Sciatic nerve (tissue), 2 donors: ENCODE results near the gene ORMDL3. TPM values are rescaled to one million over a fixed set of nuclear protein-coding genes. Genes with fewer than 3 reads are reported as not detected.

ENCODE experiments used
- ATAC-seq: fragments of 200-7000 bp; cut with Tn5 transposase; one replicate; pipeline ENCODE4 v1.9.1; 2020; ENCODE audit warnings: mild to moderate bottlenecking, moderate library complexity
- DNase-seq: peaks from one replicate; pipeline ENCODE4 v3.0.0-alpha.2; 2020; ENCODE audit warnings: low spot score
- intact Hi-C: fragments of 100-400 bp; cut with DNase I; formaldehyde crosslinking; loops from one replicate; pipeline ENCODE4 v1.14.2; 2022
- total RNA-seq: library from RNA; stranded (reverse); fragmentation: NEBNext Ultra II Directional; extraction: Animal tissue kit (Norgen Biotek cat#: 25700); gene quantifications from one replicate; pipeline ENCODE4 v1.2.1, GENCODE V29; 2021
- donor health status: DM: no; HTN: no; CAD: no.
- donor health status: DM: no; HTN: no; CAD: no.

Gene ORMDL3, protein sequence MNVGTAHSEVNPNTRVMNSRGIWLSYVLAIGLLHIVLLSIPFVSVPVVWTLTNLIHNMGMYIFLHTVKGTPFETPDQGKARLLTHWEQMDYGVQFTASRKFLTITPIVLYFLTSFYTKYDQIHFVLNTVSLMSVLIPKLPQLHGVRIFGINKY
- 39.1 TPM for total RNA-seq

GRCh38 chr17:39927101-39927928 lies at the start of gene ORMDL3, which contains the start of gene LRRC3C:
Gene ORMDL3, minus strand, starts transcription at chr17:39927601. Its CDS starts 3,398 bp downstream, at chr17:39924203.
Gene LRRC3C, plus strand, starts transcription at chr17:39927732. Its CDS starts 13,792 bp downstream, at chr17:39941524.
- peak; percentile 97 for DNase-seq
- intact Hi-C loops = no loop called here
- ATAC-seq = peak; percentile 97

- DNase-seq (no peak), ATAC-seq (no peak)
- intact Hi-C loops = loop anchor here (5.0 kb wide), 1 partner anchor 268 kb away; no protein-coding TSS in a partner anchor
Measured at GRCh38 chr17:39975801-39976200, 48.4 kb upstream of the ORMDL3 start.

DNA sequence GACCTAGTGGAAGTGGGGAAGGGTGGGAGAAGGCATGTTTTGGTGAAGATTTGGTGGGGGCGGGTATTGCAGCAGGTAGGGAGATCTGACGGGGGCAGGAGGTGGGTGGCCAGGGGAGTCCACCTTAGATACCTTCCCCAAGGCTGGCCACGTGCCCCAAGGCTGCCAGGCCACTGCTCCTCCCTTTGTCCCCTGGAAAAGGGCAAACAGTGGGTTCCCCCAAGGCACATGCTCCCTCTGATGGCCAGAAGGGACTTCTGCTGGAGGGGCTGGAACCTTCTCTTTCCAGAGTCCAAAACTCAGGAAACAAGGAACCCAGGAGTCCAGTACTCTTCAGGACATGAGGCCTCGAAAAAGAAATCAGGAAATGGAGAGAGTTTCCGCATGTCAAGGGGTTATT lies 47.0 kb upstream of the ORMDL3 start:
- ATAC-seq (no peak), DNase-seq (no peak)
- intact Hi-C loops = no loop called here

DNA sequence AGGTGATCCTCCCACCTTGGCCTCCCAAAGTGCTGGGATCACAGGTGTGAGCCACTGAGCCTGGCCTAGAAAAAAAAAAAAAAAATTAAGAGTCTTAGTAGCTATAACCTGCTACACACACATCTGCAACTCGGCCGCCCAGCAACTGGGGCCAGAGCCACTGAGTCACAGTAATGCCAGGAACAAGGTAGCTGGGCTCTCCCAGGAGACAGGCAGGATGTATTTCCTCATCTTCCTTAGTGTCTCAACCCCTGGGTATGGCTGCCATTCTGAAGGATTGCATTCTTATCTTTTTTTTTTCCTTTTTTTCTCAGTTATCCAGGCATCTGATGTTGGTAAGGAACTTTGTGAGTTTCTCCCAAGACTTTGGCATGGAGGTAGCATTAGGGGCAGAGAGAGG lies 46.1 kb upstream of the ORMDL3 start:
- DNase-seq (no peak), ATAC-seq (no peak)
- intact Hi-C loops = no loop called here

DNA sequence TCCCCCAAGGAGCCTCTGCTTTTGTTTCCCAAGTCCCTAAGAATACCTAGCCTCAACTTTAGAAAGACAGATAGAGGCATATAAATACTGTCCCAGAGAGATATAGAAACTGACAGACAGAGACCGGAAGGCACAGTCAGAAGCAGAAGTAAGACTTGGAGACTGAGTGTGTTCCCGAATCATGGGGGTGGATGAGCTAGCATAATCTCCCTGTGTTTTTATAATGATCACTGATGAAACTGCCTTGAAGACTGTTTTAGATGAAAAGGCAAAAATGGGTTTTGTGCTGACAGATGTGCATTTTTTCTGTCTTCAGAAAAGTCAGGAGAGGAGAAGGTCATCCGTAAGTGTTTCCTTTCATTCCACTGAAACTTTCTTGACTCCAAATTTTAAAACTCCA lies 44.9 kb upstream of the ORMDL3 start:
- no peak for ATAC-seq
- intact Hi-C loops = no loop called here

GRCh38 chr17:39971076-39971603 lies 43.7 kb upstream of the ORMDL3 start:
- intact Hi-C loops = no loop called here
- ATAC-seq = no peak
- DNase-seq = no peak

More for the DNA sequence above, 44.9 kb upstream of the ORMDL3 start:
- DNase-seq = no peak

DNA sequence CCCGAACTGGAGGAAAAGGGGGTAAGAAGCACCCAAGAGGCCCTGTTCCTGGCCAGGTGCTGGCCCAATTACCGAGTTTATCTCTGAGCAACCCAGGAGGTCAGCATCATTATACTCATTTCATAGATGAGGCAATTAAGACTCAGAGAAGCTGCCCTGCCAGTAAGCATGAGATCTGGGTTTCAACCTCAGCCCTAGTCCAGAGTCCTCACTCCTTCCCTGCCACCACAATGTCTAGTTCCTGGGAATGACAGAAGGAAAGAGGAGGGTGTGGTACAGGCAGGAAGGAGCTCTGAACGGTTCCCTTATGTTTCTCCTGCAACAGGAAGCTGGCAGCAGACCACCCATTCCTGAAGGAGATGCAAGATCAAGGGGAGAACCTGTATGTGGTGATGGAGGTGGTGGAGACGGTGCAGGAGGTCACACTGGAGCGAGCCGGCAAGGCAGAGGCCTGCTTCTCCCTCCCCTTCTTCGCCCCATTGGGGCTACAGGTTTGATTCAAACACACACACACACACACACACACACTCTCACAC lies 42.8 kb upstream of the ORMDL3 start:
- no peak for DNase-seq
- intact Hi-C loops = no loop called here

DNA sequence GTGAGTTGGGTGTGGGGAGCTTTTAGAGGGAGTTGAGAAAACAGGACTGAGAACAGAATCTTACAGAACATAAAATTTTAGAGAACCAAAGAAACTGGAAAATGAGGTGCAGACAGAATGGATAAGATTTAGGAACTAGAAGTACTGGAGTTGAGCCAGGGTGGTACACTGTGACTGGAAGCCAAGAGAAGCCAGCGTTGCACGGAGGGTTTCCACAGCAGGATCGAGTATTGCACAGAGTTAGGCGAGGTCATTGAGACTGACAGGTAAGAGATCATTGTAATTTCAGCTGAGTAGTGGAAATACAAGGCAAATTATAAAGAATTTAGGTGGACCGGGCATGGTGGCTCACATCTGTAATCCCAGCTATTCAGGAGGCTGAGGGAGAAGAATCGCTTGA lies 42.0 kb upstream of the ORMDL3 start:
- intact Hi-C loops = no loop called here
- no peak for DNase-seq
- ATAC-seq = no peak

More for the DNA sequence above, 42.8 kb upstream of the ORMDL3 start:
- ATAC-seq = no peak

GRCh38 chr17:39968761-39969160 lies 41.4 kb upstream of the ORMDL3 start:
- no peak for DNase-seq
- intact Hi-C loops = no loop called here
- no peak for ATAC-seq

DNA sequence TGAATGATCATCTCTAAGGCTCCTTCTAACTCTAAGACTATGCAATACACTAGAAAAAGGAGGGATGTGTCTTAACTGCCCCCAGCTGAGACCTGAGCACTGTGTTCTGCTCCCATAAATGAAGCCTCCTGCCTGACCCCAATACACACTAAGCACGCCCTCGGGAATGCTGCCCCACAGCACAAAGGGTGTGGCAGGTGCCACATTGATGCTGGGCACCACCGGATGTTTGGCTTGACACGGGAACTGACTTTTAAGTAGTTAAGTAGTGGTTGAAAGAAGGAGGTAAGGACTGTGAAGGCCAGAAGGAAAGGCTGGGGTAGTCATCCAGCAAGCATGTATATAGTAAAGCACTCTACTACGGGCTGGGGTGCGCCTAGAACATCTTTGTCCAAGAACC lies 39.4 kb upstream of the ORMDL3 start:
- DNase-seq = no peak
- no peak for ATAC-seq
- intact Hi-C loops = no loop called here

GRCh38 chr17:39965017-39965699 lies 37.8 kb upstream of the ORMDL3 start:
- no peak for ATAC-seq
- intact Hi-C loops = no loop called here

DNA sequence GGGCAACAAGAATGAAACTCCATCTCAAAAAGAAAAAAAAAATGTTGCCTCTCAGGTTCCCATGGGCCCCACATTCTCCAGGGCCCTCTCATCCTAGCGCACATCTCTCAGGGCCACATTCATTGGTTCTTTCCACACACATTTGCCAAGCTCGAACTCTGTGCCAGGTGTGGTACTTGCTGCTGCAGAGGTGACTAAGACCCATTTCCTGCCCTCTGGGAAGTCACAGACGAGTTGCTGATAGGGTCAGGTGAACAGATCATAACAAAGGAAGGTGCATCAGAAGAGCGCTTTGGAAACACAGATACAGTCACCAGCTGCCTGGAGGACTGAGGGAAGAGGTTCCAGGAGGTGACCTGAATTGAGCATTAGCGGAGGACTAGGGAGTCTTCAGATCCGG lies 36.4 kb upstream of the ORMDL3 start:
- intact Hi-C loops = no loop called here
- DNase-seq (no peak), ATAC-seq (no peak)

More at GRCh38 chr17:39965017-39965699, 37.8 kb upstream of the ORMDL3 start:
- no peak for DNase-seq

DNA sequence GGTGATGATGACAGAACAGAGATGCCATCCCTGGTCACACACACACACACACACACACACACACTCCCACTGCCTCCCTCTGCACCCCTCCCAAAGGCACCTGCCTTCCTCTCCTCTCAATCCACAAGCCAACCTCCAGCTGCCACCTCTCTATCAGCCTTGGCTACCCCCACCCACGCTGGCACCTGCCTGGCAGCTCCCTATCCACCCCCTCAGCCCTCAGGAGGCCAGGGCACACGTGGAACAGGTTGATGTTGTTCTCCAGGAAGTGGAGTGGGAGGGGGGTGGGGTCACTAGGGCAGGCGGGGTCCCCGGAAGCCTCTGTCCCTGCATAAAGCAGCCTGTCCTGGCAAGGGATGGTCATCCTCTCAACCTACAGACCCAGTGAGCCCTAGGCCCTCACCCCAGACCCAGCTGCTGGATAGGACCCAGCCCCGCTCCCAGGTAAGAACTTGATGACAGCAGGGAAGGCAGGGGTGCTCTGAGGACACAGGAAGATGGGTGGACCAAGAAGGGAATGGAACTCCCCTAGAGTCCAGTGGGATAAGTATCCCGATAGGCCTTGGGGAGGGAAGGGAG lies 35.3 kb upstream of the ORMDL3 start, which contains the start of gene GSDMA:
TSS of gene GSDMA (plus strand) at position 363 of the 579 bp plus-strand sequence. CDS start 2,684 bp downstream, outside the sequence.
- DNase-seq (no peak), ATAC-seq (no peak)
- intact Hi-C loops = no loop called here

DNA sequence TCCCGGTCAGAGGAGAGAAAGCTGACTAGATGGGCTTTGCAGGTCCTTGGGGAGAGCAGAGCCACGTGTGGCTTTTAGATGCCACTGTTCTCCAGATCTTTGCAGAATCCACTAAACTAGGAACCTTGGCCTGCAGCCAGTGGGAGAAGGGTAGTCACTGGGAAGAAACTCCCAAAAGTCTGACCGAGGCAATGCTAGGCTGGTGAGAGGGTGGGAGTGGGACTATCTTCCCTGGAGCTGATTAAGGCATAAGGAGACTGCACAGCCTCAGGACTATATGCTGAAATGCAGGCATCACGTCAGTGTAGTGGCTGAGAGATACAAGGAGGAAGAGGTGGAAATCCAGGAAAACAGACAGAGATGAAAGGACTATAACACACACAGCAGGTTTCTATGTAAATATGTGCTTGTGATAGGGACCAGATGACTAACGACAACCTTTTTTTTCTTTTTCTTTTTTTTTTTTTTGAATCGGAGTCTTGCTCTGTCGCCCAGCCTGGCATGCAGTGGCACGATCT lies 33.2 kb upstream of the ORMDL3 start:
- no peak for DNase-seq
- intact Hi-C loops = no loop called here
- no peak for ATAC-seq

DNA sequence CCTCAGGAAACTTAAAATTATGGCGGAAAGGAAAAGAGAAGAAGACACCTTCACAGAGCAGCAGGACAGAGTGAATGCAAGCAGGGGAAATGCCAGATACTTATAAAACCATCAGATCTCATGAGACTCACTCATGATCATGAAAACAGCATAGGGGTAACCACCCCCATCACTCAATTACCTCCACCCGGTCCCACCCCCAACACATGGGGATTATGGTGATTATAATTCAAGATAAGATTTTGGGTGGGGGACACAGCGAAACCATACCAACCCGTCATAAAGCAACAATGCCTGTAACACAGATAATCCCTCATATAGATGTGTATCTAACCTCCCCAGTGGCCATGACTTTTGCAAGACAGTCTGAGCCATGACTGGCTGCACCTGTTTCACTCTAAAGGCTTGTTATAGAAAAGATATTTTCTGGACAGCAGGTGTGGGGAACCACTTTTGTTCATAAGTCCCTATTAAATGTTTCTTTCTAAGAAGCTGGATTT lies 28.4 kb upstream of the ORMDL3 start:
- no peak for DNase-seq
- no peak for ATAC-seq

GRCh38 chr17:39954876-39955275 lies 27.5 kb upstream of the ORMDL3 start:
- ATAC-seq (no peak), DNase-seq (no peak)
- intact Hi-C loops = no loop called here

More for the DNA sequence above, 28.4 kb upstream of the ORMDL3 start:
- intact Hi-C loops = no loop called here

- intact Hi-C loops = loop anchor here (2.0 kb wide), 1 partner anchor 27 kb away; the partner anchor contains the start of gene PSMD3
- ATAC-seq (peak; percentile 0), DNase-seq (no peak)
Measured at GRCh38 chr17:39953471-39953888, 26.1 kb upstream of the ORMDL3 start.
